GM20431 (cell line): ENCODE results near the gene CHST10.
"Not testable (repeated sequence)": the region's sequence is repeated elsewhere in the genome, so short reads cannot be mapped to it uniquely, and the experiment has no call there.

Experiments
- in situ Hi-C: fragments of 300-500 bp; cut with MseI, MboI; formaldehyde crosslinking; loops from one replicate; pipeline ENCODE4 v1.15.0; 2020; ENCODE audit warnings: low sequenced_read_pairs; ENCODE audit not compliant: unreplicated experiment

Gene CHST10, protein sequence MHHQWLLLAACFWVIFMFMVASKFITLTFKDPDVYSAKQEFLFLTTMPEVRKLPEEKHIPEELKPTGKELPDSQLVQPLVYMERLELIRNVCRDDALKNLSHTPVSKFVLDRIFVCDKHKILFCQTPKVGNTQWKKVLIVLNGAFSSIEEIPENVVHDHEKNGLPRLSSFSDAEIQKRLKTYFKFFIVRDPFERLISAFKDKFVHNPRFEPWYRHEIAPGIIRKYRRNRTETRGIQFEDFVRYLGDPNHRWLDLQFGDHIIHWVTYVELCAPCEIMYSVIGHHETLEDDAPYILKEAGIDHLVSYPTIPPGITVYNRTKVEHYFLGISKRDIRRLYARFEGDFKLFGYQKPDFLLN

DNA sequence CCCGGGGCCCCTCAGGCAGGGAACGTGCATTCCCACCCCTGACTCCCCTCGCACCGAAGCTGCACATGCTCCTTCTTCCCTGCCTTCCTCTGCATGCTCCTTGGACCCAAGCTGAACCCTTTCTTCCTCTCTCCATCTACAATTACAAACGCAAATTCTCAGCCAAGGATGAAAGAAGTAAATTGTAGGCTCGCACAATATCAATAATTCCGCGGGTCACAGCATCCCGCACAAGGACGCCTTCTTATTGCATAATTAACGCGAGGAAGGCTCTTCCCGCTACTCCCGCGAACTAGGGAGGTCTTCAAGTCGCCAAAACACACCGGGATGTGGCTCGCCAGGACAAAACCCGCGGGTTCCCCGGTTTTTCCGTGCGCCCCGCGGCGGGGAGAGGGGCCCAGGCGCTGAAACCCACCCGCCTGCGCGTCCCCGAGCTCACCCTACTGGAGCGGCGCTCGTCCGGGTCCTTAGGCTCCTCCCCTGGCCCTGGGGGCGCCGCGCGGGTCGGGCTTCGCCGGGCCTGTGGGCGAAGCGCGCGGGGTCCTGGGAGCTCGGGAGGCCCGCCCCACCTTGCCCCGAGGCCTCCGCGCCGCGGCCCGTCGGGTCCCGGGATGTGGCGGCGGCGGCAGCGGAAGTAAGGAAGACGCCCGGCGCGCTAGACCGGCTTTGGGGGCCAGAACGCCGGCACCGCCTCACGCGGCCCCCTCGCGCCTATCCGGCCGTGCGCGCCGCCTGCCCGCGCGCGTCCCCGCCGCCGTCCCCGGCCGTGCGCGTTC lies at the start of gene CHST10:
Gene CHST10, minus strand, starts transcription at position 734 of the 776 bp plus-strand sequence. CDS start 10,993 bp downstream, outside the sequence.
- in situ Hi-C loops = no loop called here

DNA sequence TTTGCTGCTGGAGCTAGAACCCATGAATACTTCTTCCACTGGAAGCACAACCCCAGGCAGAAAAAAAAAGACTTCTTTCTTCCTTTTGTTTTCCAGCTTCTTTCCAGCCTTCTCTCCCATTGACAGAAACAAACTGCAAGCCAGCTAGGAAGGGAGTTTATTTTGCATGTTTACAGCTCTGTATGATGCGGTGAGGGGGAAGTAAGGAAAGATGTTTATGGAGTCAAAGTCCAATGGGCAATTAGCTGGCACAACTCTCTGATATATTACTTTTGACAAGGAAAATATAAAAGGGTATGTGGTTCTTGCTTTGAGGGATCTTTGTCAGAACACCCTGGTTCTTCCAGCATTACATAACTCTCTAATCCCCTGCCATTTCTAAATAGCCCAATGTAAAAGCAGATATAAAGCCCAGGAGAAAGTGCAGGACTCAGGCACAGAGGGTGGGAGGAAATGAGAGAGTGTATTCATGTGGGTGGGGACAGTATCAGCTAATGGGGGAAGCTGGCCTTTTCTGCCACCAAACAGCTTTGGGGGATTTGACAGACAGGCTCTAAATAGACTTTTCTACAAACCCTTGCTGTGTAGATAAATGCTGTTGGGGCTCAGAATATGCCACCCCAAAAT lies 43.5 kb upstream of the CHST10 start:
- in situ Hi-C loops = no loop called here

DNA sequence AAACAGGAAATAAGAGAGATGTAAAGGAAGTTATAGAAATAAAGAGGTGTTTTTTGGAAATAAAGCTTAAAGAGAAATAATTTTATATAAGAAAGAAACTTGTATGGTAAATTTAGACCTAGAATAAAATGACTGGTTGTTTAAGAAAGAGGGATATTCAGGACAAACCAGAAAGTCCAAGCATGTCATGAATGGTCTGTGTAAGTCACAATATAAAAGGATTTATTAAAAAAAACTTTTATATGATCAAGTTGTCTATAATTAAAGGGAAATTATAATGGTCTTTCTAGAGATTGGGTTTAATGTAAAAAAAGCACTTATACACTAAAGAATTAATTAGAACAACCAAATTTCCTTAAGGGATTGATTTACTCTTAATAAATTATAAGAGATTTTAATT lies 38.9 kb upstream of the CHST10 start:
- in situ Hi-C loops = not testable (repeated sequence)

DNA sequence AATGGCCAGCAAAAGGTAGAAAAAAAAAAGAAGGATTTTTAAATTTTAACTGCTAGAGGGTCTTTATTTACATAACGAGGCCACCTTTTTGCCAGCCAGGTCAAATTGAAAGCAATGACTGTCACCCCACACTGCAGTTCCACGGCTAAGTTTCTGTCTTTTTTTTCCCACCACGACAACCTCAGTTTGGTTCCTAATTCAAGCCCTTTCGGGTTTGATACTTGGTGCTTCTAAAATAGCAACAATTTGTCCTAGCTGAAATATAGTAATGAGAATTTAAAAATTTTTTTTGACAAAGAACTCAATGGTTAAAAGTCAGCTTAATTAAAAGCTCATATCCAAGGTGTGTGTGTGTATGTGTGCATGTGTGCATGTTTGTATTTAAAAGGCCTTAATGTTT lies 36.4 kb upstream of the CHST10 start:
- in situ Hi-C loops = no loop called here

DNA sequence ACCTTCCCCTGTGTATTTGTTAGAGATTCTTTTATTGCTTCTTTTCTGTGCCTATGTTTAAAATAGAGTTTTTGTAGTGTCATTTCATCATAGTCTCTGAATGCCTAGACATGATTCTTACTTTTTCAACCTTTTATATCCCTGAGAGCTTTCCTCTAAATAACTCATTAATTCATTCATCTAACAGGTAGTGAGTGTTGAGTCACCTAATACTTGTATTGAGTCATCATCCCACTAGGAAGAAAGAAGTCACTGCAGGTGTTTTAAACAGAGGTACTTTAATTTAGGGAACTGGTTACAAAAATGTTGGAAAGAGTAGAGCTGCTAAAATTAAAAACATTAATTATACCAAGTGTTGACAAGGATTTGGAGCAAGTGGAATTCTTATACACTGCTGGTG lies 34.3 kb upstream of the CHST10 start:
- in situ Hi-C loops = no loop called here

DNA sequence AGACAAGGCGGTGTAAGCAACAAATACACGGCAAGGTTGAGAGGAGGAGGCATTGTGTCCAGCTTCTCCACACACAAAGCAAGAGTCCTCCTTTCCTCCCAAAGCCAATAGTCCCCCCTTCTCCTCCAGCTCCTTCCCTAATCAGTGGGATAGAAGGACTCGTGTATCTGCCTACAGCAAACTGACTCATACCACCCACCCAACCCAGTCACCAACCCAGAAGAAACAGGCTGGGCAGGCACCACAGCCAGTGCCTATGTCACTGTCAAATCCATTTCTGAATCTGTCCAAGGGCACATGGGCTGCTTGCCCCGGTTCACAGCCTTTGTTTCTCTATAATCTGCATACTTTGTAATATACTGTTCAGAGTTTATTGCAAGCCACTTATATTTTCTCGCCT lies 33.6 kb upstream of the CHST10 start:
- in situ Hi-C loops = no loop called here

DNA sequence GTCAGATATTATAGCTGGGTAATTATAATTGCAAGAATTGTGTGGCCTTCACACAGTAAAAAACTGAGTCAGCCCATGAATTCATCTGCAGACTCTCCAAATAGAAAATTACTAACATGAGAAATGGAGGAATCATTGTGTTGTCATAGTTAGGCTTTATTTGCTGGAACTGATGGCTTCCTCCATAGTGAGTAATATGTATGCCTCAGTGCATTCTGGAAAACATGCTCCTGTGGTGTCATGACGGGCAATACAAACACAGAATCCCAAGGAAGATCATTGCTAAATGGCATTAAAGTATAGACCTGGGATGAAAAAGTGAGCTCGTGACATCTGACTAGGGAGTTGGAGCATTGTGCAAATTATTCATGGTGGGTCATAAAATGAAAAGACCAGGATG lies 29.2 kb upstream of the CHST10 start:
- in situ Hi-C loops = no loop called here

DNA sequence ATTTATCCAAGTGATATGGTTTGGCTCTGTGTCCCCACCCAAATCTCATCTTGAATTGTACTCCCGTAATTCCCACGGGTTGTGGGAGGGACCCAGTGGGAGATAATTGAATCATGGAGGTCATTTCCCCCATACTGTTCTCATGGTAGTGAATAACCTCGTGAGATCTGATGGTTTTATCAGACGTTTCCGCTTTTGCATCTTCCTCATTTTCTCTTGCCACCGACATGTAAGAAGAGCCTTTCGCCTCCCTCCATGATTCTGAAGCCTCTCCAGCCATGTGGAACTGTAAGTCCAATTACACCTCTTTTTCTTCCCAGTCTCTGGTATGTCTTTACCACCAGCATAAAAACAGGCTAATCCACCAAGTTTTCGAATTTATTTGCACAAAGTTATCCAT lies 20.3 kb upstream of the CHST10 start:
- in situ Hi-C loops = no loop called here

DNA sequence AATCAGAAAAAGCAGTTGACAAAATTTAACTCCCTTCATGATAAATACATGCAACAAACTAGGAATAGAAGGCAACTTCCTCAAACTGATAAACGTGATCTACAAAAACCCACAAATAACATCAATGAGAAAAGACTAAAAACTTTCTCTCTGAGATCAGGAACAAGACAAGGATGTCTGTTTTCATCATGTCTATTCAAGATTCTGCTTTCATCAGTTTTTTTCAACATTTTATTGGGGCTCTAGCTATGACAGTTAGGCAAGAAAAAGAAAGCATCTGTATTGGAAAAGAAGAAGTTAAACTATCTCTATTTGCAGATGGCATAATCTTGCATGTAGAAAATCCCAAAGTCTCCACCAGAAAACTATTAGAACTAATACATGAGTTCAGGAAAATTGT lies 12.3 kb upstream of the CHST10 start:
- in situ Hi-C loops = no loop called here

DNA sequence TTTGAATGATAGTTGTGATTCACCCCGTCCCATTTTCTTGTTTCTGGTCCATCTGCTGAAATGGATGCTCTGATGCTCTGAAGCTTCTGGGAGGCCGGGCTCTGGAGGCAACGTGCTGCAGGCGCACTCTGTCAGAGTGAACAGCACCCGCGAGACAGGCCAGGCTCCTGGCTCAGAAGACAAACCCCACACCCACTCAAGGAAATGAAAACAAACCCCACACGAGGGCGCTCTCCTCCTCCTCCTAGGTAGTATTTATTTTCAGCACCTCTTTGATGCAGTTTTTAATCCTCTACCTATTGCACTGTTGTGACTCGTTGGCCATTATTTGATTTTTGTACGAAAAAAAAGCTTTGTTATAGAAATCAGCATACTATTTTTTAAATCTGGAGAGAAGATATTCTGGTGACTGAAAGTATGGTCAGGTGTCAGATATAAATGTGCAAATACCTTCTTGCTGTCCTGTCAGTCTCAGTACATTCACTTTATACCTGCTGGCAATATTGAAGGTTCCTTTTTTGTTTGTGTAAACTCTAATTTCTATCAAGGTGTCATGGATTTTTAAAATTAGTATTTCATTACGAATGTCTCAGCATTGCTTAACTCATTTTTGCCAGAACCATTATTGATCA lies 10.3 kb upstream of the CHST10 start:
- in situ Hi-C loops = no loop called here

DNA sequence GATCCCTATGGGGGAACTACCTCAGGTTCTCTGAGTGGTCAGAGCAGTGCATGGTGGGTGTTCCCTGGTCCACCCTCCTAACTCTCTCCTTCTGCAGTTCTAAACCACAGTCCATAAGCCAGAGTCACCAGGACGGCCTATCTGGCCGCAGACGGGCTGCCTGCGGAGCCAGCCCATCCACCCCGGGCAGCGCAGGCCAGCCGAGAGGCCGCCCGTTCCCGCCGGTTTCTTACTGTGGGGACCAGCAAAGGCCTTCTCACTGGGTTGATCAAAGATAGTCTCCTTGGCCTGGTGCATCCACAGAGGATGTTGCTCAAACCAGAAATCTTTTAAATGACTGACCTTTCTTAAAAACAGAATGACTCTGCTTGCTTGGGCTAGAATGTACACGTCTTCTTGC lies 9.6 kb upstream of the CHST10 start:
- in situ Hi-C loops = no loop called here

DNA sequence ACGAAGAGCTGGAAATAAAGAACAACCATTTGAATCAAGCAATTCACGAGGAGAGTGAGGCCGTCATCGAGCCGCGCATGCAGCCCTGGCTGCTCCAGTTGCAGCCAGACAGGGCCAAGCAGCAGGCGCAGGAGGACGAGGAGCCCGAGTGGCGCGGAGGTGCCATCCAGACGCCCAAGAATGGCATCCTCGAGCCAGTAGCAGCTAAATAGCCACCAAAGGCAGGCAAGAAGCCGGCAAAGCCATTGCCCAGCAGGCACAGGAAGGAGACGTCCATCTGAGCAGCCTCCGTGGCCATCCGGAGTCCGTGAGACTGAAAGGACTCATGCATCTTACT lies 8.9 kb upstream of the CHST10 start:
- in situ Hi-C loops = no loop called here

DNA sequence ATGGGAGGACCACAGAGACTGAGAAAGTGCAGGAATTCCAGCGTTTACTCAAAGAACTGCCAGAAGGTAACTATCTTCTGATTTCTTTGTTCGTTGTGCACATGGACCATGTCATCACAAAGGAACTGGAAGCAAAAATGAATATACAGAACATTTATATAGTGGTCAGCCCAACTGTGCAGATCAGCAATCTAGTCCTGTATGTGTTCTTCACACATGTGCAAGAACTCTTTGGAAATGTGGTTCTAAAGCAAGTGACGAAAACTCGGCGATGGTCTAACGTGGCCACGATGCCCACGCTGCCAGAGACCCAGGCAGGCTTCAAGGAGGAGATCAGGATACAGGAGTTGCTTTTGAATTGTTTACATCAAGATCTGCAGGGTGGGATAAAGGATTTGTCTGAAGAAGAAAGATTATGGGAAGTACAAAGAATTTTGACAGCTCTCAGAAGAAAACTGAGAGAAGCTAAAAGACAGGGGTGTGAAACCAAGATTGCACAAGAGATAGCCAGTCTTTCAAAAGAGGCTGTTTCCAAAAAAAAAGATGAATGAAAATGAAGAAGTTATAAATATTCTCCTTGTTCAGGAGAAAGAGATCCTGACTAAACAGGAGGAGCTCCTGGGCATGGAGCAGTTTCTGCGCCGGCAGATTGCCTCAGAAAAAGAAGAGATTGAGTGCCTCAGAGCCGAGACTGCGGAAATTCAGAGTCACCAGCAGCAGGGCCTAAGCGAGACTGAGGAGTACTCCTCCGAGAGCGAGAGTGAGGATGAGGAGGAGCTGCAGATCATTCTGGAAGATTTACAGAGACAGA lies 8.3 kb upstream of the CHST10 start:
- in situ Hi-C loops = no loop called here

DNA sequence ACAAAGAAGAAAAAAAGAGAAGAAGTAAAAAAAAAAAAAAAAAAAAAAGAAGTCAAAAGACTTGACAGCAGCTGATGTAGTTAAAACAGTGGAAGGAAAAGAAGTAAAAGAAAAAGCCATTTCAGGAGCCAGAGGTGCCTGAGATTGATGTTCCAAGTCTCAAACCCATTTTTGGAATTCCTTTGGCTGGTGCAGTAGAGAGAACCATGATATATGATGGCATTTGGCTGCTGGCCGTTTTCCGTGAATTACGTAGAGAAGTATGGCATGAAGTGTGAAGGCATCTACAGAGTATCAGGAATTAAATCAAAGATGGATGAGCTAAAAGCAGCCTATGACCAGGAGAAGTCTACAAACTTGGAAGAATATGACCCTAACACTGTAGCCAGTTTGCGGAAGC lies 7.6 kb upstream of the CHST10 start:
- in situ Hi-C loops = no loop called here

DNA sequence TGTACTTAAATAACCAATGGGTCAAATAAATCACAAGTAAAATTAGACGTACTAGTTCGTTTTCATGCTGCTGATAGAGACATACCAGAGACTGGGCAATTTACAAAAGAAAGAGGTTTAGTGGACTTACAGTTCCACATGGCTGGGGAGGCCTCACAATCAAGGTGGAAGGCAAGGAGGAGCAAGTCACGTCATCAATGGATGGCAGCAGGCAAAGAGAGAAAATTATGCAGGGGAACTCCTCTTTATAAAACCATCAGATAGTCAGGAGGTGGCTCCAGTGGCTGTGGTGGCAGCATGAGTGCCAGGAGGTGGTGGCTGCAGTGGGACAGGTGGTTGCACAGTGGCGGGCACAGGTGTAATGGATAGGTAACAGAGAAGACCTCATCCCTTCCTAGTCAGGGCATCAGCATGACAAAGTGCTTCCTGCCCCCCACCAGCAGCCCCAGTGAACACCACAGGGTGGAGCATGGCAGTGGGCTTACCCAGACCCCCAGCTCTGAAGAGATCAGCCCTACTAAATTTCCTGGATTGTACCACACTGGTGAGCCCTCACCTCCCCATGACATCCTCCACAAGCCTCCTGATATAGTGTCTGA lies 6.9 kb upstream of the CHST10 start:
- in situ Hi-C loops = no loop called here

DNA sequence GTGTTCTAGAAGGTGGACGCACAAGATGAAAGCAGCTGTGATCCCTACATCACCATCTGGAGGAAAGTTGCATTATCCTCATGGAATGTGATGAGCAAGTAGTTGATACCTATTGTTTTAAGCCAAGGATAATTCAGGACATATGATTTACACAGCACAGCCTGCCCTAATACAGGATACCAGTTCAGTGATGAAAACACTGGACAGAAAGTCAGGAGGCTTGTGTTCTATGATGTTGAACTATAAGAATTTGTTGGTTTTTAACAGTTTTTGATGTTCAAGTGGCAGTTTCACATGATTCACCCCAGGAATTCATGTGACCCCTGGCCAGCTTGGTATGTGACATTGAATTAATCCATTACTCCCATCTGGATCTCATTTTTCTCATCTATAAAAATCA lies 6.2 kb upstream of the CHST10 start:
- in situ Hi-C loops = no loop called here

DNA sequence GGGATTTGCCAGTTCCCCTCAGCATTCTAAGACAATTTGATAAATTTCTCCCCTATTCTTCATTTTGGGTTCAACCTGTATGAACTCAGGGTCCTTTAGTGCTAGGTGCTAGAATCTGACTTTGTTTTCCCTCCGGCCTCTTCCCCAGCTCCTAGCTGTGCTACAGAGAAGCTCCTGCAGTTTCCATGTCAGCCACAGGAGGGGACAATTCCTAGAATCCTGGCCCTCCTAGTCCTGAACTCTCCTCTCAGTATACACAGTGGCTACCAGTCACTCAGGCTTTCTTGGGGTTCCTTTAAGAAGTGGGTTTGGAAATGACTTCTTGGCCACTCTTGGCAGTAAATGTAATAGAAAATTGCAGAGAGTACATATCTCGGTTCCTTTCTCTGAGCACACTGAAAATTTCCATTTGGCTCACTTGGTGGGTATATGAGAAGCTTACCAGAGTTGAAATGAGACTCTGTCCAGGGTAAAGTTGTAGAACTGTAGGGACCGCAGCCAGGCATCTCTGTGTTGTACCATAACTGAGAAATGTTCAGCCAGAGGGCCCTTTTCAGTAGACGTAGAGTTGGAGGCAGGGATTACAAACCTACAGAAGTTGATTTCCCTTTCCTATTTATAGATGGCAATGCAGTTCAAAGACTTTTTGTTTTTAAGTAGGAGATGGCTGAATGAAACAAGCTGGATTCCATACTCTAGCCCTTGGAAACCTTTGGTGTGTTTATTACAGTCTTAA lies 5.0 kb upstream of the CHST10 start:
- in situ Hi-C loops = no loop called here

DNA sequence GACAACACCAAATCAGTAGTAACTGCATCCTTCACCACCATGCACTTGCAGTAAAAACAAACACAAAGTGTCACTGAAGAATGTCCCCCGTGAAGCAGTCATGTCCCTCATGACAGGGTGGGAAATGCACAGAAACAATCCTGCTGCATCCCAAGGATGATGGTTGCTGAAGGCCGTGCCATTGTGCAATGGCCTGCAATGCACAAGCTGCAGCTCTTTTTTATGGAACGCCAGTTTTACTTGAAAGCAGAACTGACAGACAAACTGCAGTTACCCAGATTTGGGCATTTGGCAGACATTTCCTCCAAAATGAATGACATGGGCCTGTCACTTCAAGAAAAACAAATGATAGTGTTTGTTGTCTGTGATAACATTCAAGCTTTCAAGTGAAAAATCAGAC lies 2.4 kb upstream of the CHST10 start:
- in situ Hi-C loops = no loop called here

DNA sequence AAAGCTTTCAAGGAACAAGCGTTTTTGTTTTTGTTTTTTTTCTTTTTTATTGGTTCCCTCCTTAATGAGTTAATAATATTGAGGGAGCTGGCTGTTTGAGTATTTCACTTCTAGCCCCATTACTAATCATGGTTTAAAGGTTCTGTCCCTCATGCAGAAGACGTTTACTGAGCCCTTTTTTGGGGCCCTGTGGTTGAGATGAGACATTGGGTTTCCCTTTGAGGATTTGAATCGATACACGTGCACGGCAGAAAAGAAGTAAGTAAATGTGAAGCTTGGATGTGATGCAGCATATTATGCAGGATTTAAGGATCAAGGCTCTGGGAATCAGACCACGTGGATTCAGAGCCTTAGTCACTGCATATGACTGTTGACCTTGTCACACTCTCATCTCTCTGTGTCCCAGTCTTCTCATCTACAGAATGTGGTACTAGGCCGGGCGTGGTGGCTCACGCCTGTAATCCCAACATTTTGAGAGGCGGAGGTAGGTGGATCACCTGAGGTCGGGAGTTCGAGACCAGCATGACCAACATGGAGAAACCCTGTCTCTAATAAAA lies 1.0 kb upstream of the CHST10 start:
- in situ Hi-C loops = no loop called here
